ENCODE measurements around the gene TSKS.

DNA sequence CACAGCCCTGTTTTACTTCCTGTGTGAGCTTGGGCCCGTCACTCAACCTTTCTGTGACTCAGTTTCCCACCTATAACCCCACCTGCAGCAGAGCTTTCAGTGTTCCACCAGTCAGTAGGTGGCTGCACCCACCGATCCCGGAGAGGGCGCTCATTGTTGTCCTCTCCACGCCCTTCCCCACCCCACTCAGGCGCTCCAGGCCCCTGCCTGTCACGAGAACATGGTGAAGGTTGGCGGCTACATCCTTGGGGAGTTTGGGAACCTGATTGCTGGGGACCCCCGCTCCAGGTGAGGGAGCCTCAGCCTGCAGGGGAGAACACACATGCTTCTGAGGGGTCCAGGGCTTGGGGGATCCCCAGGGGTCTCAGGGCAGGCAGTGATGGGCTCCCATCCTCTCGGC is 37.7 kb upstream of the TSKS start:
- TF ChIP-seq CTCF (tag by site-specific recombination; IDR thresholded peaks at IDR 0.05) = no peak
- TF ChIP-seq TCF7L2 (IDR thresholded peaks at IDR 0.05; ENCODE audit: borderline replicate concordance, low read depth, low read length) = no peak
- no peak for TF ChIP-seq BCL11A (tag by site-specific recombination; IDR thresholded peaks at IDR 0.05; ENCODE audit: low read depth)
- no peak for TF ChIP-seq ZBTB7A (tag by site-specific recombination; IDR thresholded peaks at IDR 0.05; ENCODE audit: low read depth)
- no peak for TF ChIP-seq YY1 (tag by site-specific recombination; IDR thresholded peaks at IDR 0.05)
- TF ChIP-seq ZNF280C (tag by site-specific recombination; IDR thresholded peaks at IDR 0.05) = no peak
- TF ChIP-seq MEIS1 (CRISPR knock-in tag; IDR thresholded peaks at IDR 0.05; ENCODE audit: borderline replicate concordance) = no peak
- no peak for TF ChIP-seq KLF16 (tag by site-specific recombination; IDR thresholded peaks at IDR 0.05)
- no peak for TF ChIP-seq ZNF274 (IDR thresholded peaks at IDR 0.05; ENCODE audit: low read length)
- no peak for TF ChIP-seq ZNF274 (tag by site-specific recombination; IDR thresholded peaks at IDR 0.05; ENCODE audit: borderline replicate concordance)
- no peak for TF ChIP-seq ZNF677 (tag by site-specific recombination; IDR thresholded peaks at IDR 0.05)
- TF ChIP-seq ZNF830 (tag by site-specific recombination; IDR thresholded peaks at IDR 0.05; ENCODE audit: low read depth) = no peak
- TF ChIP-seq ZBTB21 (tag by site-specific recombination; IDR thresholded peaks at IDR 0.05) = no peak
- no peak for TF ChIP-seq ZNF658 (tag by site-specific recombination; IDR thresholded peaks at IDR 0.05)
